Osteoblast (primary cell): ENCODE measurements around the gene TCTN2. TPM values are rescaled to one million over a fixed set of nuclear protein-coding genes. Genes with fewer than 3 reads are reported as not detected.

Experiments
- DNase-seq: peaks from one replicate; pipeline ENCODE4 v3.0.0; 2011; ENCODE audit warnings: low spot score, mixed read lengths; ENCODE audit not compliant: insufficient read length; ENCODE audit errors: missing footprints
- H2AFZ ChIP-seq: 2 replicates; pipeline ENCODE4 v1.6.0; 2011; ENCODE audit warnings: mild to moderate bottlenecking, low read length
- H3K27ac ChIP-seq: 2 replicates; pipeline ENCODE4 v1.5.1; 2011; ENCODE audit warnings: mild to moderate bottlenecking, low read depth, low read length, moderate library complexity
- H3K27me3 ChIP-seq: 2 replicates; pipeline ENCODE4 v1.6.0; 2012; ENCODE audit warnings: mild to moderate bottlenecking, control low read depth, inconsistent platforms, low read length, moderate library complexity; ENCODE audit not compliant: insufficient read depth
- H3K36me3 ChIP-seq: 2 replicates; pipeline ENCODE4 v1.5.1; 2011; ENCODE audit warnings: mild to moderate bottlenecking, low read length, control low read depth, moderate library complexity; ENCODE audit not compliant: insufficient read depth
- H3K4me1 ChIP-seq: 2 replicates; pipeline ENCODE4 v1.5.1; 2011; ENCODE audit warnings: mild to moderate bottlenecking, low read length, control low read depth, moderate library complexity; ENCODE audit not compliant: insufficient read depth
- H3K4me2 ChIP-seq: 2 replicates; pipeline ENCODE4 v1.6.0; 2011; ENCODE audit warnings: mild to moderate bottlenecking, low read length; ENCODE audit not compliant: insufficient read depth
- H3K4me3 ChIP-seq: fragments of 200-600 bp; sonication (generic); 3 replicates; pipeline ENCODE4 v1.5.1; 2012; ENCODE audit warnings: mild to moderate bottlenecking, low read length, inconsistent platforms; ENCODE audit not compliant: insufficient read depth
- H3K79me2 ChIP-seq: 2 replicates; pipeline ENCODE4 v1.6.0; 2012; ENCODE audit warnings: mild to moderate bottlenecking, low read length, control low read depth, inconsistent platforms; ENCODE audit not compliant: insufficient read depth
- H3K9me3 ChIP-seq: 2 replicates; pipeline ENCODE4 v1.5.1; 2011; ENCODE audit warnings: low read depth, low read length, control low read depth
- H4K20me1 ChIP-seq: 2 replicates; pipeline ENCODE4 v1.6.0; 2012; ENCODE audit warnings: mild to moderate bottlenecking, low read length, control low read depth; ENCODE audit not compliant: insufficient read depth
- CTCF ChIP-seq: IDR thresholded peaks from 2 replicates; pipeline ENCODE4 v1.5.1; 2011; ENCODE audit warnings: mild to moderate bottlenecking, low read depth, low read length, moderate library complexity; ENCODE audit errors: extremely low read depth
- total RNA-seq: library from RNA; depleted of rRNA; stranded (reverse); fragments of >200 nt; gene quantifications from 2 replicates; pipeline ENCODE4 v1.2.3, GENCODE V29; 2012

Gene TCTN2
- total RNA-seq, 1 donor: 23.5 TPM

GRCh38 chr12:123675436-123675835, 4.5 kb downstream of the TCTN2 start:
- Histone ChIP-seq H3K27me3 (no peaks in the 10 kb centered on the region), H3K9me3 (no peaks in the 10 kb centered on the region), H3K36me3 (peaks cover 23% of the 10 kb centered on the region), H3K27ac (no peak overlapping the region), H2AFZ (no peak overlapping the region), H3K4me1 (peaks cover 5% of the 10 kb centered on the region), H4K20me1 (no peaks in the 10 kb centered on the region), H3K79me2 (no peaks in the 10 kb centered on the region), H3K4me3 (no peak overlapping the region), H3K4me2 (no peak overlapping the region)
- no peak for DNase-seq
- no peak for TF ChIP-seq CTCF

- no peak overlapping the region for H3K4me2 ChIP-seq
- no peak for TF ChIP-seq CTCF
- peaks cover 23% of the 10 kb centered on the region for H3K36me3 ChIP-seq
- H2AFZ ChIP-seq: no peak overlapping the region
- H3K27ac ChIP-seq: no peak overlapping the region
- DNase-seq: no peak
- H4K20me1 ChIP-seq: no peaks in the 10 kb centered on the region
- no peaks in the 10 kb centered on the region for H3K27me3 ChIP-seq
- no peak overlapping the region for H3K4me3 ChIP-seq
- peaks cover 2% of the 10 kb centered on the region for H3K4me1 ChIP-seq
- H3K9me3 ChIP-seq: no peaks in the 10 kb centered on the region
- H3K79me2 ChIP-seq: no peaks in the 10 kb centered on the region
Measured at GRCh38 chr12:123676616-123677320, 5.9 kb downstream of the TCTN2 start.

GRCh38 chr12:123678981-123679380, 8.1 kb downstream of the TCTN2 start:
- no peak for DNase-seq
- no peak overlapping the region for H3K27ac ChIP-seq
- TF ChIP-seq CTCF: no peak

GRCh38 chr12:123681605-123682004, 10.7 kb downstream of the TCTN2 start:
- H3K79me2 ChIP-seq: no peaks in the 10 kb centered on the region
- H3K27me3 ChIP-seq: no peaks in the 10 kb centered on the region
- DNase-seq: no peak
- H4K20me1 ChIP-seq: no peaks in the 10 kb centered on the region
- TF ChIP-seq CTCF: no peak
- no peak overlapping the region for H3K4me2 ChIP-seq
- H3K36me3 ChIP-seq: peaks cover 11% of the 10 kb centered on the region
- no peak overlapping the region for H3K27ac ChIP-seq
- H3K4me1 ChIP-seq: no peaks in the 10 kb centered on the region
- no peak overlapping the region for H3K4me3 ChIP-seq
- H3K9me3 ChIP-seq: no peaks in the 10 kb centered on the region
- no peak overlapping the region for H2AFZ ChIP-seq

More at GRCh38 chr12:123678981-123679380, 8.1 kb downstream of the TCTN2 start:
- Histone ChIP-seq H3K9me3 (no peaks in the 10 kb centered on the region), H3K36me3 (peaks cover 19% of the 10 kb centered on the region), H3K4me1 (no peaks in the 10 kb centered on the region), H3K4me3 (no peak overlapping the region), H2AFZ (no peak overlapping the region), H3K4me2 (no peak overlapping the region), H4K20me1 (no peaks in the 10 kb centered on the region), H3K27me3 (no peaks in the 10 kb centered on the region), H3K79me2 (no peaks in the 10 kb centered on the region)
